A549 (cell line): ENCODE results near the gene EXOC3L2.

ENCODE experiments used
- CHD4 ChIP-seq: fragments of 200-600 bp; sonication (generic); IDR thresholded peaks from 2 replicates; pipeline ENCODE4 v1.6.1; 2016; ENCODE audit warnings: antibody characterized with exemption, mild to moderate bottlenecking, borderline replicate concordance
- CTCF ChIP-seq: fragments of >200 bp; sonication (Bioruptor Twin); formaldehyde crosslinking; IDR thresholded peaks from 3 replicates; pipeline ENCODE4 v1.5.1; 2016
- E2F6 ChIP-seq: IDR thresholded peaks from 2 replicates; pipeline ENCODE4 v1.6.1; 2012; ENCODE audit warnings: low read depth, borderline replicate concordance
- ESRRA ChIP-seq: fragments of 150-350 bp; IDR thresholded peaks from 2 replicates; pipeline ENCODE4 v1.6.1; 2014; ENCODE audit warnings: mild to moderate bottlenecking, low read length, borderline replicate concordance
- FOSB ChIP-seq: fragments of 250-450 bp; sonication (Bioruptor Pico); IDR thresholded peaks from 2 replicates; pipeline ENCODE4 v1.5.0; 2020; ENCODE audit warnings: mild to moderate bottlenecking, moderate library complexity
- MAX ChIP-seq: IDR thresholded peaks from 2 replicates; pipeline ENCODE4 v1.6.1; 2012
- POLR2A ChIP-seq: IDR thresholded peaks from 2 replicates; pipeline ENCODE4 v1.6.1; 2012; ENCODE audit warnings: mild to moderate bottlenecking, low read length
- RAD21 ChIP-seq, 2 experiments: fragments of >200 bp in 1 of 2; sonication (Bioruptor Twin) in 1 of 2; formaldehyde crosslinking in 1 of 2; IDR thresholded peaks in 1 of 2; conservative IDR thresholded peaks in 1 of 2; 2 replicates in 1 of 2; 3 replicates in 1 of 2; pipeline ENCODE4 v1.6.1; 2012 to 2018; ENCODE audit warnings: inconsistent platforms in 1 of 2
- RARB ChIP-seq: fragments of 250-450 bp; sonication (Bioruptor Pico); IDR thresholded peaks from 2 replicates; pipeline ENCODE4 v1.8.0; 2021; ENCODE audit warnings: mild to moderate bottlenecking, moderate library complexity
- REST ChIP-seq: fragments of 200-600 bp; sonication (generic); IDR thresholded peaks from 2 replicates; pipeline ENCODE4 v1.6.1; 2016; ENCODE audit warnings: antibody characterized with exemption, mild to moderate bottlenecking, moderate library complexity
- RFX5 ChIP-seq: fragments of 450-650 bp; IDR thresholded peaks from 2 replicates; pipeline ENCODE4 v1.7.1; 2014; ENCODE audit warnings: antibody characterized with exemption, mild to moderate bottlenecking, moderate library complexity
- USF2 ChIP-seq: fragments of 450-650 bp; IDR thresholded peaks from 2 replicates; pipeline ENCODE4 v1.6.1; 2014; ENCODE audit warnings: antibody characterized with exemption

GRCh38 chr19:45215391-45216191 lies 29.6 kb downstream of the EXOC3L2 start:
- no peak for TF ChIP-seq CTCF
- TF ChIP-seq CHD4, result no peak
- no peak for TF ChIP-seq RAD21 (conservative IDR thresholded peaks at IDR 0.05 in 1 of 2, IDR thresholded peaks at IDR 0.05 in 1 of 2)
- no peak for TF ChIP-seq REST
- TF ChIP-seq USF2, result no peak
- no peak for TF ChIP-seq MAX
- no peak for TF ChIP-seq E2F6
- no peak for TF ChIP-seq RFX5
- TF ChIP-seq POLR2A, result no peak
- TF ChIP-seq FOSB (CRISPR knock-in tag), result no peak
- TF ChIP-seq RARB, result no peak
- no peak for TF ChIP-seq ESRRA
